ENCODE results near the gene DCTN4. TPM values are rescaled to one million over a fixed set of nuclear protein-coding genes. Genes with fewer than 3 reads are reported as not detected.

Gene DCTN4
- total RNA-seq, 4 donors from 2014 or later = 48.5 to 59.7 (median 49.3) TPM

GRCh38 chr5:150771034-150771795 lies 12.4 kb upstream of the DCTN4 start:
- DNase-seq (ENCODE audit: extremely low spot score) = no peak
- no peak overlapping the region for H3K4me3 ChIP-seq
- intact Hi-C loops (cut with DNase I) = no loop called here
- H3K4me1 ChIP-seq = no peaks in the 10 kb centered on the region
- no peak overlapping the region for H3K27ac ChIP-seq (replicated peaks in 1 of 4)
- H3K36me3 ChIP-seq = no peaks in the 10 kb centered on the region
- 71% methylated on average over 1 of the region's 1 CpG for WGBS
- no peaks in the 10 kb centered on the region for H3K9me3 ChIP-seq
- TF ChIP-seq POLR2AphosphoS5 (IDR thresholded peaks at IDR 0.05) (no peak), POLR2A (IDR thresholded peaks at IDR 0.05; ENCODE audit: low read depth) (no peak), EP300 (IDR thresholded peaks at IDR 0.05) (no peak)
- TF ChIP-seq, protein P1, sequence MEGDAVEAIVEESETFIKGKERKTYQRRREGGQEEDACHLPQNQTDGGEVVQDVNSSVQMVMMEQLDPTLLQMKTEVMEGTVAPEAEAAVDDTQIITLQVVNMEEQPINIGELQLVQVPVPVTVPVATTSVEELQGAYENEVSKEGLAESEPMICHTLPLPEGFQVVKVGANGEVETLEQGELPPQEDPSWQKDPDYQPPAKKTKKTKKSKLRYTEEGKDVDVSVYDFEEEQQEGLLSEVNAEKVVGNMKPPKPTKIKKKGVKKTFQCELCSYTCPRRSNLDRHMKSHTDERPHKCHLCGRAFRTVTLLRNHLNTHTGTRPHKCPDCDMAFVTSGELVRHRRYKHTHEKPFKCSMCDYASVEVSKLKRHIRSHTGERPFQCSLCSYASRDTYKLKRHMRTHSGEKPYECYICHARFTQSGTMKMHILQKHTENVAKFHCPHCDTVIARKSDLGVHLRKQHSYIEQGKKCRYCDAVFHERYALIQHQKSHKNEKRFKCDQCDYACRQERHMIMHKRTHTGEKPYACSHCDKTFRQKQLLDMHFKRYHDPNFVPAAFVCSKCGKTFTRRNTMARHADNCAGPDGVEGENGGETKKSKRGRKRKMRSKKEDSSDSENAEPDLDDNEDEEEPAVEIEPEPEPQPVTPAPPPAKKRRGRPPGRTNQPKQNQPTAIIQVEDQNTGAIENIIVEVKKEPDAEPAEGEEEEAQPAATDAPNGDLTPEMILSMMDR (IDR thresholded peaks at IDR 0.05) = no peak
- no peaks in the 10 kb centered on the region for H3K27me3 ChIP-seq

DNA sequence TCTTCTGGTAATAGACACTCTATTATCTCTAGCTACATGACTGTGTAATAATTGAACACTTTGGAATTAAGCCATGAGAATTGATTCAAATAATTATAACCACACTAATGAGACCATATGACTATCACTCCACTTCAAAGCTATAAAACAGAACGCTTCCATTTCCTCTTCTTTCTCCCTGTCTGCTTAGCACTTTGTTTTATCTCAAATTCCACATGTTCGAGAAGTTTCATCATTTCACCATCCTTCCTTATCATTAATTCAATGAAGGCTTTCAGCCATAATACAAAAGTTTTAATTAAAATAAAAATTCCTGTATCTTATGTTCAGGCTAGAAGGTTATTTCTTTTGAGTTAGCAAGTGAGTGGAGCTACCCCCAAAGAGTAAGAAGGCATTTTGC lies 7.4 kb upstream of the DCTN4 start:
- WGBS = 75% methylated on average over 2 of the region's 2 CpGs
- no peak overlapping the region for H3K27ac ChIP-seq (replicated peaks in 1 of 4)
- no peaks in the 10 kb centered on the region for H3K27me3 ChIP-seq
- TF ChIP-seq POLR2AphosphoS5 (IDR thresholded peaks at IDR 0.05) (no peak), POLR2A (IDR thresholded peaks at IDR 0.05; ENCODE audit: low read depth) (no peak), EP300 (IDR thresholded peaks at IDR 0.05) (no peak)
- TF ChIP-seq, protein P1 (IDR thresholded peaks at IDR 0.05) = no peak
- no peak for DNase-seq (ENCODE audit: extremely low spot score)
- H3K36me3 ChIP-seq = no peaks in the 10 kb centered on the region
- H3K4me1 ChIP-seq = peaks cover 0 to 11% (median 6%) of the 10 kb centered on the region in 4 donors
- no peaks in the 10 kb centered on the region for H3K9me3 ChIP-seq
- intact Hi-C loops (cut with DNase I) = no loop called here
- H3K4me3 ChIP-seq = no peak overlapping the region

DNA sequence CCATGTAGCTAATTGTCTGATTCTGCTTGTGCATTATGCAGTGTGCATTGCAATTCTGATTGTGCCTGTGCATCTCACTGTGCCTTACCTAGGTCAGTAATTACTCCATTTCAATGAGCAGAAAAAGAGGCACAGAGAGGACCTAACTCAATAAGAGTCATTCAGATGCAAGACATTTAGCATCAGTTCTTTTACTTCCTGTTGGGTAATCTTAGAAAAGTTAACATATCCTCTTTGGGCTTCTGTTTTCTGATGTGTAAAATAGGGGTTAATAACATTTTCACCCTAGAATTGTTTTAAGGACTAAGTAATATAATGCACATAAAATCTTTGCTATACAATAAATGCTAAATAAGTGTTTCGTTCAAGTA lies 7.0 kb upstream of the DCTN4 start:
- intact Hi-C loops (cut with DNase I) = no loop called here
- Histone ChIP-seq H3K4me1 (peaks cover 0 to 11% (median 6%) of the 10 kb centered on the region in 4 donors), H3K36me3 (no peaks in the 10 kb centered on the region), H3K27ac (replicated peaks in 1 of 4) (peak overlapping the region in 1 of 4 donors; percentile 16), H3K9me3 (no peaks in the 10 kb centered on the region), H3K4me3 (no peak overlapping the region), H3K27me3 (no peaks in the 10 kb centered on the region)
- DNase-seq (ENCODE audit: extremely low spot score) = no peak
- TF ChIP-seq, protein P1 (IDR thresholded peaks at IDR 0.05) = no peak
- TF ChIP-seq EP300 (IDR thresholded peaks at IDR 0.05) (no peak), POLR2AphosphoS5 (IDR thresholded peaks at IDR 0.05) (no peak), POLR2A (IDR thresholded peaks at IDR 0.05; ENCODE audit: low read depth) (no peak)
- 94% methylated on average over 1 of the region's 1 CpG for WGBS

DNA sequence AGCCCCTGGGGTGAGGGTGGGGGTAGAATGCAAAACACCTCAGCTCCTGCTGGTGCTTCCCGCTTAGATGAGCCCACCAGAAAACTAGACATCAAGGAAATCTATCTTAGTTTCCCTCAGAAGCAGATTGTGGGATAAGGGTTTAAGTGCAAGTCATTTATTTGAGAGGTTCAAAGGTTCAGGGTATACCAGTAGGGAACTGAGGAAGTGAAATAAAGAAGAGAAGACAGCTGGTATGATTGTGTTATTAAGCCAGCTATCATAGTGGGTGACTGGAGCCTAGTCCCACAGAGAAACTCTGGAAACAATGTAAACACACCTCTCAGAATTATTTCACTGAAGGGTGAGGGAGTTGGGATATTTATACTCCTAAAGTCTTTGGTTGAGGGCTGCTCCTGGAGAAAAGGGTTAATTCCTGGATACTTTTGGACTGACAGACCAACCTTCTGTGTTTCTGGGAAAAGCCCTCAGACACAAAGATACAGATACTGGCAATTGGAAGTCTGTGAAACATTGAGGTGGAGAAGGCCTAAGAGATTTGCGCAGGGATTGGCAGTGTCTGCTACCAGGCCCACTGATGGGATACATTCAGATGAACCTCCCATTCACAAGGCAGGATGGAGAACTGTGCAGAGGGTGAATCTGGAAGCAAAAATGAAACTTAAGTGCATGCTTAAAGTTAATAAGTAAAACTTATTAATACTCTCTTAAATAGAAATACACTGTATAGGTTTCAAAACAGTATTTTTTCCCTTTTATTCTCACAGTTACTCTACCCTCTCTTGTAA lies 6.4 kb upstream of the DCTN4 start:
- Histone ChIP-seq H3K9me3 (no peaks in the 10 kb centered on the region), H3K27me3 (no peaks in the 10 kb centered on the region), H3K27ac (replicated peaks in 1 of 4) (peak overlapping the region in 3 of 4 donors; percentile 29 to 40 (median 33)), H3K4me3 (no peak overlapping the region), H3K4me1 (peaks cover 0 to 11% (median 6%) of the 10 kb centered on the region in 4 donors), H3K36me3 (no peaks in the 10 kb centered on the region)
- no peak for DNase-seq (ENCODE audit: extremely low spot score)
- WGBS = 83% methylated on average over 2 of the region's 2 CpGs
- intact Hi-C loops (cut with DNase I) = no loop called here
- TF ChIP-seq POLR2AphosphoS5 (IDR thresholded peaks at IDR 0.05) = no peak
- no peak for TF ChIP-seq EP300 (IDR thresholded peaks at IDR 0.05)
- no peak for TF ChIP-seq POLR2A (IDR thresholded peaks at IDR 0.05; ENCODE audit: low read depth)
- TF ChIP-seq, protein P1 (IDR thresholded peaks at IDR 0.05) = no peak
